ENCODE results near the gene FOXO1.

The FOXO1 gene

DNA sequence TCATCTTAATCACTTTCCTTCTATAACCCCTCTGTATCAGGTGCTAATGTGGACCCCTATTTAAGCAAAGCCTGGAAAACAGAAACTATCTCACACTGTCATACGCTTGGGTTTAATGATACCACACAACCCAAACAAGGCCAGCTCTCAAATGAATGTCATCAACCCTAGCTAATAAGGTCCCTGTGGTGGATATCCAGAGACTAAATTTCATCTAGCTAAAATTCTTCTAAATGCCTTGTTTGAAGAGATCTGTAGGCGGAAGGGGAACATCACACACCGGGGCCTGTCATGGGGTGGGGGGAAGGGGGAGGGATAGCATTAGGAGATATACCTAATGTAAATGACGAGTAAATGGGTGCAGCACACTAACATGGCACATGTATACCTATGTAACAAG is 95.5 kb downstream of the FOXO1 start:
- Histone ChIP-seq H2AFZ (ENCODE audit: low read depth, low read length, severe bottlenecking) (no peak overlapping the region), H3K79me2 (ENCODE audit: insufficient read depth, low read length) (peaks cover 100% of the 10 kb centered on the region), H3K27me3 (ENCODE audit: low read length) (no peaks in the 10 kb centered on the region), H3K9ac (ENCODE audit: low read length) (no peak overlapping the region), H3F3A (ENCODE audit: insufficient read depth) (peaks cover 21% of the 10 kb centered on the region), H3K27ac (ENCODE audit: low read depth, low read length) (peak overlapping the region; percentile 22; the same call in 1 of the 2 replicates), H3K9me3 (ENCODE audit: insufficient read depth, low read length) (no peaks in the 10 kb centered on the region), H3K9me2 (replicated peaks; ENCODE audit: insufficient read depth, low read length) (no peaks in the 10 kb centered on the region), H3K36me3 (ENCODE audit: low read length) (no peaks in the 10 kb centered on the region), H3K4me2 (ENCODE audit: low read depth, low read length, poor library complexity, severe bottlenecking) (peak overlapping the region; percentile 31), H4K20me1 (ENCODE audit: low read depth, low read length) (peaks cover 48% of the 10 kb centered on the region), H3K4me3 (ENCODE audit: insufficient read depth, low read length, poor library complexity, severe bottlenecking) (no peak overlapping the region)
- TF ChIP-seq, protein P1, sequence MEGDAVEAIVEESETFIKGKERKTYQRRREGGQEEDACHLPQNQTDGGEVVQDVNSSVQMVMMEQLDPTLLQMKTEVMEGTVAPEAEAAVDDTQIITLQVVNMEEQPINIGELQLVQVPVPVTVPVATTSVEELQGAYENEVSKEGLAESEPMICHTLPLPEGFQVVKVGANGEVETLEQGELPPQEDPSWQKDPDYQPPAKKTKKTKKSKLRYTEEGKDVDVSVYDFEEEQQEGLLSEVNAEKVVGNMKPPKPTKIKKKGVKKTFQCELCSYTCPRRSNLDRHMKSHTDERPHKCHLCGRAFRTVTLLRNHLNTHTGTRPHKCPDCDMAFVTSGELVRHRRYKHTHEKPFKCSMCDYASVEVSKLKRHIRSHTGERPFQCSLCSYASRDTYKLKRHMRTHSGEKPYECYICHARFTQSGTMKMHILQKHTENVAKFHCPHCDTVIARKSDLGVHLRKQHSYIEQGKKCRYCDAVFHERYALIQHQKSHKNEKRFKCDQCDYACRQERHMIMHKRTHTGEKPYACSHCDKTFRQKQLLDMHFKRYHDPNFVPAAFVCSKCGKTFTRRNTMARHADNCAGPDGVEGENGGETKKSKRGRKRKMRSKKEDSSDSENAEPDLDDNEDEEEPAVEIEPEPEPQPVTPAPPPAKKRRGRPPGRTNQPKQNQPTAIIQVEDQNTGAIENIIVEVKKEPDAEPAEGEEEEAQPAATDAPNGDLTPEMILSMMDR (IDR thresholded peaks at IDR 0.05; ENCODE audit: insufficient read depth, low read length, poor library complexity, severe bottlenecking) = no peak
- no peak for TF ChIP-seq EZH2phosphoT487 (conservative IDR thresholded peaks at IDR 0.05; ENCODE audit: low read length)

DNA sequence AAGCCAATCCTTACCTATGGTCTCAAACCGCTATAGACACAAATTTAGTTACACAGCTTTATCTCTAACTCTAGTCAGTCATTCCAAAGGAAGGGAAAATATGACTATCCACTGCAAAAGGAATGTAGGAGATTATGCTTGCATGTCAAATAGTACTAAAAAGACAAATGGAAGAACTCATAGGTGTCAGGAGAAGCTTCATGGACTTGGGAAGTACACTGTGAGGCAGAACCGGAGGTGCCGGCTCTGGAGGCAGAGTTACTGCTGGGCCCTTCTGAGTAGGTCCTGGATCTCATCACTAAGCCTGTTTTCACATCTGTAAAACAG is 97.5 kb downstream of the FOXO1 start:
- H3K27me3 ChIP-seq (ENCODE audit: low read length) = no peaks in the 10 kb centered on the region
- no peaks in the 10 kb centered on the region for H3K9me3 ChIP-seq (ENCODE audit: insufficient read depth, low read length)
- H3K79me2 ChIP-seq (ENCODE audit: insufficient read depth, low read length) = peaks cover 100% of the 10 kb centered on the region
- H4K20me1 ChIP-seq (ENCODE audit: low read depth, low read length) = peaks cover 44% of the 10 kb centered on the region
- no peaks in the 10 kb centered on the region for H3K36me3 ChIP-seq (ENCODE audit: low read length)
- H3K9ac ChIP-seq (ENCODE audit: low read length) = no peak overlapping the region
- no peak overlapping the region for H2AFZ ChIP-seq (ENCODE audit: low read depth, low read length, severe bottlenecking)
- H3K27ac ChIP-seq (ENCODE audit: low read depth, low read length) = peak overlapping the region; percentile 5; the same call in 1 of the 2 replicates
- H3K4me2 ChIP-seq (ENCODE audit: low read depth, low read length, poor library complexity, severe bottlenecking) = peak overlapping the region; percentile 31
- no peaks in the 10 kb centered on the region for H3K9me2 ChIP-seq (replicated peaks; ENCODE audit: insufficient read depth, low read length)
- H3K4me3 ChIP-seq (ENCODE audit: insufficient read depth, low read length, poor library complexity, severe bottlenecking) = no peak overlapping the region
- TF ChIP-seq EZH2phosphoT487 (conservative IDR thresholded peaks at IDR 0.05; ENCODE audit: low read length) = no peak
- TF ChIP-seq, protein P1 (IDR thresholded peaks at IDR 0.05; ENCODE audit: insufficient read depth, low read length, poor library complexity, severe bottlenecking) = no peak
- peaks cover 12% of the 10 kb centered on the region; the same call in 1 of the 2 replicates for H3F3A ChIP-seq (ENCODE audit: insufficient read depth)

DNA sequence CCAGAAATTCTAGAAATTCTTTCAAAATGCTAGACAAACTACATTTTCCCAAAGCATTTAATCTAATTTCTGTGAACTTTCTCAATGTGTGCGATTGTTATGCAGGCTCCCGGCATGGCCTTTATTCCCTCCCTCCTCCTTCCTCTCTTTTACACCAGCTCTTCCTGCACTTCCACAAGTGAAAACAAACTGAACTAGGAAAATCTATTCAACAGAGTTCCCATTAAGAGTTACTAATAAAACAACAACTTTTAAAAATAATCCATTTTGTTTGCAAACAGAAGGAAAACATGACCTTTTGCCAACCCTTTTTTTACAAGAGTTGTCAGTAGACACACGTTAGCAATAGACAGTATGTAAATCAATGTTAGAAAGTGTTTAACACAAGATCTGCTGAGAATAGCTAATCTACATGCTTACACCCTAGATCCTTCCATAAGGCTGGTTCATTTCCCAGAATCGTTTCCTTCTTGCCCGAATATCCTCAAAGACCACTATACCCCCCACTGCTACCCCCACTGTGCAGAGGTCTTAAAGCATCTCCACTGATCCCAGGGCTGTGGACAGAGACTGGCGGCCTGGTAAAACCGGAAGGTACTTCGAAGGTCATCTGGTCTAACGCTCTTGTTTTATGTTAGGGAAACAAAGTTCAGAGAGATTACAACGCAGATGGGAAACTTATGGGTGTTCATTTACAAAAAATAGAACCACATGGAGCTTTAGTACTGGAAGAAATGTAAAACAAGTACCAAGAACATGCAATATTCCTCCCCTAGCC is 98.0 kb downstream of the FOXO1 start:
- no peak overlapping the region for H3K9ac ChIP-seq (ENCODE audit: low read length)
- H3K4me3 ChIP-seq (ENCODE audit: insufficient read depth, low read length, poor library complexity, severe bottlenecking) = no peak overlapping the region
- peaks cover 100% of the 10 kb centered on the region for H3K79me2 ChIP-seq (ENCODE audit: insufficient read depth, low read length)
- peak overlapping the region; percentile 31 for H3K4me2 ChIP-seq (ENCODE audit: low read depth, low read length, poor library complexity, severe bottlenecking)
- H3F3A ChIP-seq (ENCODE audit: insufficient read depth) = peaks cover 6% of the 10 kb centered on the region; the same call in 1 of the 2 replicates
- H4K20me1 ChIP-seq (ENCODE audit: low read depth, low read length) = peaks cover 44% of the 10 kb centered on the region
- H3K9me2 ChIP-seq (replicated peaks; ENCODE audit: insufficient read depth, low read length) = no peaks in the 10 kb centered on the region
- TF ChIP-seq, protein P1 (IDR thresholded peaks at IDR 0.05; ENCODE audit: insufficient read depth, low read length, poor library complexity, severe bottlenecking) = no peak
- no peak for TF ChIP-seq EZH2phosphoT487 (conservative IDR thresholded peaks at IDR 0.05; ENCODE audit: low read length)
- H3K9me3 ChIP-seq (ENCODE audit: insufficient read depth, low read length) = no peaks in the 10 kb centered on the region
- H3K27ac ChIP-seq (ENCODE audit: low read depth, low read length) = 0 out of 2 replicates have a peak overlapping the region, but pooled peaks have one; percentile 5
- H2AFZ ChIP-seq (ENCODE audit: low read depth, low read length, severe bottlenecking) = no peak overlapping the region
- no peaks in the 10 kb centered on the region for H3K27me3 ChIP-seq (ENCODE audit: low read length)
- no peaks in the 10 kb centered on the region for H3K36me3 ChIP-seq (ENCODE audit: low read length)

Measured in SU-DHL-6 (cell line).